ENCODE data around the gene METAP2. TPM values are rescaled to one million over a fixed set of nuclear protein-coding genes. Genes with fewer than 3 reads are reported as not detected.

METAP2 gene
- total and polyA plus RNA-seq, 2 donors (not counting 3 experiments of a cell fraction or from before 2014, with no cell fraction given), result 28.5 to 105 TPM

DNA sequence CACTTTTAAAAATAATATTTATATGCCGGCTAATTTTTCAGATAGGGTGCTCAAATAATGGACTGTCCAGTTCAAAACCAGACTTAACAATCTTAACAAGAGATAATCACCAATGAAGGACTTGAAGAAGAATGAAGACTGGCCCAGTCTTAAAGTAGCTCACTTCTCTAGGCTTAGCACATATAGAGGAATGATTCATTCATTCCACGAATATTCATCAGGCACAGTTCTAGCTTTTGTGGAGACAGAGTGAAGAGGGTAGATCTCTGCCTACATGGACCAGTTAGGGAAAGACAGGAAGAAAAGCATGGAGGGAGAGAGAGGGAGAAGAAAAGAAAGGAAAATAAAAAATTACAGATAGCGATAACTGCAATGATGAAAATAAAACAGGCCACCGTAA lies 42.8 kb upstream of the METAP2 start:
- no peaks in the 10 kb centered on the region for H3K79me2 ChIP-seq (ENCODE audit: control insufficient read depth, insufficient read depth, low read length)
- H3K9ac ChIP-seq (replicated peaks; ENCODE audit: extremely low read depth, insufficient read depth, low read length), result no peak overlapping the region
- no peaks in the 10 kb centered on the region for H3K36me3 ChIP-seq (ENCODE audit: control insufficient read depth in 2 of 2, extremely low read depth in 1 of 2, insufficient read depth in 2 of 2, low read length in 2 of 2)
- DNase-seq (ENCODE audit: low read depth, low spot score) (no peak), FAIRE-seq (no peak)
- H2AFZ ChIP-seq (ENCODE audit: low read depth, low read length), result no peak overlapping the region
- no TSS peak for BruUV-seq (replicated peaks)
- no peaks in the 10 kb centered on the region for H3K27me3 ChIP-seq (ENCODE audit: control insufficient read depth in 2 of 2, insufficient read depth in 2 of 2, low read length in 2 of 2)
- H4K20me1 ChIP-seq (replicated peaks; ENCODE audit: control insufficient read depth, extremely low read depth, insufficient read depth, low read length), result no peaks in the 10 kb centered on the region
- no peak overlapping the region for H3K4me3 ChIP-seq (replicated peaks in 1 of 3; ENCODE audit: insufficient read depth in 1 of 3, low read depth in 1 of 3, low read length in 3 of 3)
- CTCF ChIA-PET, result no interaction called here
- no peaks in the 10 kb centered on the region for H3K9me1 ChIP-seq (replicated peaks; ENCODE audit: control insufficient read depth, extremely low read depth, insufficient read depth, low read length)
- H3K4me2 ChIP-seq (ENCODE audit: insufficient read depth, low read length), result no peak overlapping the region
- H3K9me3 ChIP-seq (replicated peaks; ENCODE audit: control insufficient read depth, insufficient read depth, low read length), result no peaks in the 10 kb centered on the region
- intact Hi-C loops (cut with micrococcal nuclease), result no loop called here
- no peaks in the 10 kb centered on the region for H3K4me1 ChIP-seq (ENCODE audit: control insufficient read depth, extremely low read depth, insufficient read depth, low read length)
- no peak overlapping the region for H3K27ac ChIP-seq (ENCODE audit: insufficient read depth, low read depth, low read length)
- POLR2A ChIA-PET, result no interaction called here
- TF ChIP-seq POLR2A (IDR thresholded peaks at IDR 0.05; ENCODE audit: low read depth, low read length), result no peak
- TF ChIP-seq, protein P1, sequence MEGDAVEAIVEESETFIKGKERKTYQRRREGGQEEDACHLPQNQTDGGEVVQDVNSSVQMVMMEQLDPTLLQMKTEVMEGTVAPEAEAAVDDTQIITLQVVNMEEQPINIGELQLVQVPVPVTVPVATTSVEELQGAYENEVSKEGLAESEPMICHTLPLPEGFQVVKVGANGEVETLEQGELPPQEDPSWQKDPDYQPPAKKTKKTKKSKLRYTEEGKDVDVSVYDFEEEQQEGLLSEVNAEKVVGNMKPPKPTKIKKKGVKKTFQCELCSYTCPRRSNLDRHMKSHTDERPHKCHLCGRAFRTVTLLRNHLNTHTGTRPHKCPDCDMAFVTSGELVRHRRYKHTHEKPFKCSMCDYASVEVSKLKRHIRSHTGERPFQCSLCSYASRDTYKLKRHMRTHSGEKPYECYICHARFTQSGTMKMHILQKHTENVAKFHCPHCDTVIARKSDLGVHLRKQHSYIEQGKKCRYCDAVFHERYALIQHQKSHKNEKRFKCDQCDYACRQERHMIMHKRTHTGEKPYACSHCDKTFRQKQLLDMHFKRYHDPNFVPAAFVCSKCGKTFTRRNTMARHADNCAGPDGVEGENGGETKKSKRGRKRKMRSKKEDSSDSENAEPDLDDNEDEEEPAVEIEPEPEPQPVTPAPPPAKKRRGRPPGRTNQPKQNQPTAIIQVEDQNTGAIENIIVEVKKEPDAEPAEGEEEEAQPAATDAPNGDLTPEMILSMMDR (IDR thresholded peaks at IDR 0.05; ENCODE audit: extremely low read depth in 1 of 2, insufficient read depth in 1 of 2, low read depth in 1 of 2, low read length in 2 of 2), result no peak
- TF ChIP-seq EZH2 (IDR thresholded peaks at IDR 0.05; ENCODE audit: borderline replicate concordance, low read depth, low read length, severe bottlenecking), result no peak
- TF ChIP-seq FOS (IDR thresholded peaks at IDR 0.05; ENCODE audit: borderline replicate concordance, insufficient read depth, low read length), result no peak
- dilution Hi-C loops (cut with MboI; ENCODE audit: extremely low pct_ligation_motif_present, low sequenced_read_pairs), result no loop called here

DNA sequence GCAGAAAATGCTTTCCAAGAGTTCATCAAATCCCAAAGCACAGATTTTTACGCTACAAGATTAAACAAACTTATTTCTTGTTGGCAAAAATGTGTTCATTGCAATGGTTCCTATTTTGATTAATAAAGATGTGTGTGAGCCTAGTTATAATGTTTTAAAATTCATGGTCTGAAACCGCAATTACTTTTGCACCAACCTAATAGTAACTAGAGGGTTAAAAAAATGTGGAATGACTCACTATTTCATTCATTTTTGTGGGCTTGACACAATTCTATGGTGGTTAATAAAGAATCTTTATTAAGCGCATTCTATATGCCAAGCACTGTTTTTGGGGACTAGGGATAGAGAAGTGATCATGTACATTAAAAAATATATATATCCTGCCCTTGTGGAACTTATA lies 38.6 kb upstream of the METAP2 start:
- BruUV-seq (replicated peaks), result no TSS peak
- H3K79me2 ChIP-seq (ENCODE audit: control insufficient read depth, insufficient read depth, low read length), result no peaks in the 10 kb centered on the region
- no peak for DNase-seq (ENCODE audit: low read depth, low spot score)
- intact Hi-C loops (cut with micrococcal nuclease), result no loop called here
- no peak overlapping the region for H3K4me2 ChIP-seq (ENCODE audit: insufficient read depth, low read length)
- POLR2A ChIA-PET, result no interaction called here
- no peaks in the 10 kb centered on the region for H3K4me1 ChIP-seq (ENCODE audit: control insufficient read depth, extremely low read depth, insufficient read depth, low read length)
- no peaks in the 10 kb centered on the region for H4K20me1 ChIP-seq (replicated peaks; ENCODE audit: control insufficient read depth, extremely low read depth, insufficient read depth, low read length)
- CTCF ChIA-PET, result no interaction called here
- no peak for FAIRE-seq
- no peaks in the 10 kb centered on the region for H3K27me3 ChIP-seq (ENCODE audit: control insufficient read depth in 2 of 2, insufficient read depth in 2 of 2, low read length in 2 of 2)
- H3K9me1 ChIP-seq (replicated peaks; ENCODE audit: control insufficient read depth, extremely low read depth, insufficient read depth, low read length), result no peaks in the 10 kb centered on the region
- no peak overlapping the region for H3K4me3 ChIP-seq (replicated peaks in 1 of 3; ENCODE audit: insufficient read depth in 1 of 3, low read depth in 1 of 3, low read length in 3 of 3)
- H3K9me3 ChIP-seq (replicated peaks; ENCODE audit: control insufficient read depth, insufficient read depth, low read length), result no peaks in the 10 kb centered on the region
- no peak overlapping the region for H2AFZ ChIP-seq (ENCODE audit: low read depth, low read length)
- H3K27ac ChIP-seq (ENCODE audit: insufficient read depth, low read depth, low read length), result no peak overlapping the region
- no peaks in the 10 kb centered on the region for H3K36me3 ChIP-seq (ENCODE audit: control insufficient read depth in 2 of 2, extremely low read depth in 1 of 2, insufficient read depth in 2 of 2, low read length in 2 of 2)
- TF ChIP-seq FOS (IDR thresholded peaks at IDR 0.05; ENCODE audit: borderline replicate concordance, insufficient read depth, low read length) (no peak), POLR2AphosphoS5 (IDR thresholded peaks at IDR 0.05; ENCODE audit: insufficient read depth, low read depth, low read length) (no peak), EZH2 (IDR thresholded peaks at IDR 0.05; ENCODE audit: borderline replicate concordance, low read depth, low read length, severe bottlenecking) (no peak), POLR2A (IDR thresholded peaks at IDR 0.05; ENCODE audit: low read depth, low read length) (no peak), GATA2 (IDR thresholded peaks at IDR 0.05; ENCODE audit: insufficient read depth, insufficient read length, low read depth, low read length) (no peak), MYC (IDR thresholded peaks at IDR 0.05; ENCODE audit: low read depth, low read length) (no peak)
- TF ChIP-seq, protein P1 (IDR thresholded peaks at IDR 0.05; ENCODE audit: extremely low read depth in 1 of 2, insufficient read depth in 1 of 2, low read depth in 1 of 2, low read length in 2 of 2), result no peak
- TF ChIP-seq, protein P2, sequence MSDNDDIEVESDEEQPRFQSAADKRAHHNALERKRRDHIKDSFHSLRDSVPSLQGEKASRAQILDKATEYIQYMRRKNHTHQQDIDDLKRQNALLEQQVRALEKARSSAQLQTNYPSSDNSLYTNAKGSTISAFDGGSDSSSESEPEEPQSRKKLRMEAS (IDR thresholded peaks at IDR 0.05; ENCODE audit: insufficient read depth, insufficient read length), result no peak
- H3K9ac ChIP-seq (replicated peaks; ENCODE audit: extremely low read depth, insufficient read depth, low read length), result no peak overlapping the region
- dilution Hi-C loops (cut with MboI; ENCODE audit: extremely low pct_ligation_motif_present, low sequenced_read_pairs), result no loop called here

All from endothelial cell of umbilical vein (primary cell).